GM12878 (cell line): ENCODE results near the gene TFR2. TPM values are rescaled to one million over a fixed set of nuclear protein-coding genes. Genes with fewer than 3 reads are reported as not detected.
A peak's percentile ranks its signal among the peaks of the same experiment; 100 is the strongest.

ENCODE experiments used
- ATAC-seq: fragments of 200-7000 bp; cut with Tn5 transposase; 3 replicates; pipeline ENCODE4 v1.9.1; 2020; ENCODE audit warnings: mild to moderate bottlenecking, moderate library complexity
- BruUV-seq: library from RNA; stranded (reverse); fragments of 400-500 nt; replicated peaks from 2 replicates; lab custom pipeline; 2021; lab: Mats Ljungman, UMichigan
- CTCF ChIA-PET: fragments of 300-600 bp; sonication (Branson Sonifier 250); formaldehyde crosslinking; extraction: SDS; loops from one replicate; lab custom pipeline; 2021; ENCODE audit warnings: inconsistent platforms; lab: Yijun Ruan, JAX
- POLR2A ChIA-PET: fragments of 350-600 bp; formaldehyde crosslinking; extraction: SDS; loops from one replicate; lab custom pipeline; 2021; ENCODE audit warnings: inconsistent platforms; lab: Charles Lee
- RAD21 ChIA-PET: fragments of 300-600 bp; sonication (Branson Sonifier 250); formaldehyde crosslinking; loops from one replicate; lab custom pipeline; 2023; ENCODE audit warnings: antibody characterized with exemption; ENCODE audit not compliant: unreplicated experiment; lab: Charles Lee
- SMC1A ChIA-PET: fragments of 300-600 bp; sonication (Branson Sonifier 250); formaldehyde crosslinking; loops from one replicate; lab custom pipeline; 2023; ENCODE audit not compliant: unreplicated experiment, uncharacterized antibody; lab: Charles Lee
- DNase-seq: peaks from one replicate; pipeline ENCODE4 v3.0.0-alpha.2; 2011; ENCODE audit warnings: low read depth, low spot score
- FAIRE-seq: peaks from 3 replicates; lab custom pipeline; 2011; peaks lifted over from hg19 to GRCh38; lab: Jason Lieb, UNC
- H2AFZ ChIP-seq: 2 replicates; pipeline ENCODE4 v1.6.0; 2011; ENCODE audit warnings: low read depth, low read length, control low read depth; ENCODE audit not compliant: control insufficient read depth
- H3K27ac ChIP-seq: 2 replicates; pipeline ENCODE4 v1.5.1; 2011; ENCODE audit warnings: control low read depth; ENCODE audit not compliant: control insufficient read depth, insufficient read depth
- H3K27me3 ChIP-seq, 2 experiments: replicated peaks in 1 of 2; 2 replicates each; pipeline versions ENCODE4 v1.6.0 to v1.6.1; 2011; ENCODE audit warnings: low read length in 1 of 2; ENCODE audit not compliant: control insufficient read depth in 2 of 2, insufficient read depth in 2 of 2
- H3K36me3 ChIP-seq, 2 experiments: 2 replicates each; pipeline ENCODE4 v1.5.1; 2011; ENCODE audit warnings: low read length in 1 of 2; ENCODE audit not compliant: control insufficient read depth in 2 of 2, insufficient read depth in 2 of 2
- H3K4me1 ChIP-seq: 2 replicates; pipeline ENCODE4 v1.6.1; 2011; ENCODE audit warnings: mild to moderate bottlenecking, low read length, moderate library complexity, mixed read lengths; ENCODE audit not compliant: control insufficient read depth, insufficient read depth
- H3K4me2 ChIP-seq: 2 replicates; pipeline ENCODE4 v1.6.0; 2011; ENCODE audit warnings: control low read depth; ENCODE audit not compliant: control insufficient read depth, insufficient read depth
- H3K4me3 ChIP-seq: fragments of 200-600 bp; sonication (generic); 2 replicates; pipeline ENCODE4 v1.5.1; 2016
- H3K79me2 ChIP-seq: 2 replicates; pipeline ENCODE4 v1.6.0; 2011; ENCODE audit warnings: low read length; ENCODE audit not compliant: control insufficient read depth, insufficient read depth
- H3K9ac ChIP-seq: 2 replicates; pipeline ENCODE4 v1.8.0; 2011; ENCODE audit warnings: low read length, control low read depth, mixed read lengths; ENCODE audit not compliant: control insufficient read depth, insufficient read depth
- H3K9me3 ChIP-seq: replicated peaks from 3 replicates; pipeline ENCODE4 v1.5.1; 2011; ENCODE audit warnings: mild to moderate bottlenecking, low read length; ENCODE audit not compliant: control insufficient read depth, insufficient read depth
- H4K20me1 ChIP-seq: 2 replicates; pipeline ENCODE4 v1.6.0; 2011; ENCODE audit not compliant: control insufficient read depth, insufficient read depth
- BMI1 ChIP-seq: fragments of 450-650 bp; IDR thresholded peaks from 2 replicates; pipeline ENCODE4 v1.6.1; 2016; ENCODE audit warnings: mild to moderate bottlenecking, moderate library complexity, borderline replicate concordance
- EGR1 ChIP-seq, 2 experiments: IDR thresholded peaks; 1 replicate in 1 of 2; 2 replicates in 1 of 2; pipeline ENCODE4 v1.6.1; 2011 to 2012; ENCODE audit warnings: low read depth in 2 of 2, low read length in 2 of 2, borderline replicate concordance in 1 of 2, mild to moderate bottlenecking in 1 of 2, moderate library complexity in 1 of 2
- HDGF ChIP-seq: fragments of 450-650 bp; IDR thresholded peaks from 2 replicates; pipeline ENCODE4 v1.6.1; 2016; ENCODE audit warnings: antibody characterized with exemption
- IKZF1 ChIP-seq: fragments of 450-650 bp; conservative IDR thresholded peaks from 2 replicates; pipeline ENCODE4 v1.6.1; 2017; ENCODE audit warnings: antibody characterized with exemption, mild to moderate bottlenecking
- JUNB ChIP-seq: IDR thresholded peaks from 2 replicates; pipeline ENCODE4 v1.6.1; 2016; ENCODE audit warnings: antibody characterized with exemption, mild to moderate bottlenecking
- MLLT1 ChIP-seq: fragments of 450-650 bp; IDR thresholded peaks from 2 replicates; pipeline ENCODE4 v1.6.1; 2016; ENCODE audit warnings: mild to moderate bottlenecking
- MTA3 ChIP-seq: IDR thresholded peaks from 2 replicates; pipeline ENCODE4 v1.6.1; 2012; ENCODE audit warnings: low read length, inconsistent platforms, borderline replicate concordance
- NR2C2 ChIP-seq: IDR thresholded peaks from 2 replicates; pipeline ENCODE4 v1.6.1; 2011; ENCODE audit warnings: borderline replicate concordance, low read depth; ENCODE audit not compliant: control insufficient read depth, insufficient read length
- SMAD5 ChIP-seq: IDR thresholded peaks from 2 replicates; pipeline ENCODE4 v1.6.1; 2016; ENCODE audit warnings: antibody characterized with exemption, low read depth
- SREBF2 ChIP-seq: IDR thresholded peaks from 2 replicates; pipeline ENCODE4 v1.6.1; 2012; ENCODE audit warnings: mild to moderate bottlenecking, low read length
- WGBS: methylation state at CpG from one replicate; pipeline ENCODE4 v1.1.6; 2016; ENCODE audit warnings: low lambda C conversion rate; ENCODE audit not compliant: insufficient replicate concordance, insufficient coverage; ENCODE audit errors: missing lambda C conversion rate; 5-methylcytosine and 5-hydroxymethylcytosine counted together
- in situ Hi-C: fragments of 300-500 bp; cut with MboI; formaldehyde crosslinking; loops from 9 replicates; pipeline ENCODE4 v1.14.3; 2018; ENCODE audit warnings: mixed read lengths
- intact Hi-C: fragments of 100-400 bp; cut with micrococcal nuclease; formaldehyde crosslinking; loops from one replicate; pipeline ENCODE4 v1.14.2; 2022; ENCODE audit not compliant: unreplicated experiment
- polyA plus RNA-seq, 11 experiments: library from polyadenylated mRNA; depleted of rRNA in 4 of 11; unstranded in 6 of 11; stranded (reverse) in 5 of 11; fragments of >200 nt; fragmentation: Nextera tagmentation in 4 of 11; fragmentation: Illumina TruSeq in 1 of 11; extraction: Ambion mirVana in 4 of 11; extraction: Trizol in 1 of 11; gene quantifications; 1 replicate in 1 of 11; 2 replicates in 10 of 11; pipeline versions ENCODE4 v1.2.1 to v1.2.3, GENCODE V29; 2011 to 2016; ENCODE audit warnings: inconsistent platforms in 2 of 11, missing spikeins in 2 of 11, low read depth in 1 of 11
- total RNA-seq, 4 experiments: library from RNA; depleted of rRNA in 3 of 4; stranded (reverse); fragments of >200 nt in 3 of 4; fragmentation: Illumina TruSeq in 1 of 4; extraction: Trizol in 1 of 4; gene quantifications; 2 replicates each; pipeline versions ENCODE4 v1.2.1 to v1.2.3, GENCODE V29; 2013 to 2021

The TFR2 gene
- total and polyA plus RNA-seq, 10 of the 15 experiments (the other 5 are each of a cell fraction or from before 2014, with no cell fraction given) = 0.30 to 7.2 (median 1.8) TPM

- H3K9me3 ChIP-seq = no peaks in the 10 kb centered on the region
- H2AFZ ChIP-seq = no peak overlapping the region
- TF ChIP-seq BMI1 (no peak), SMAD5 (no peak)
- no peaks in the 10 kb centered on the region for H4K20me1 ChIP-seq
- DNase-seq = no peak
- peaks cover 11 to 13% of the 10 kb centered on the region in 2 experiments for H3K36me3 ChIP-seq
- in situ Hi-C loops = no loop called here
- ChIA-PET SMC1A (no interaction called here), CTCF (interaction anchor here (11.6 kb wide), 1 partner anchor 18 kb away, joined by 190 read pairs; no protein-coding TSS in a partner anchor), POLR2A (no interaction called here), RAD21 (interaction anchor here (0.6 kb wide), 1 partner anchor 103 kb away, joined by 5 read pairs; no protein-coding TSS in a partner anchor)
- H3K27ac ChIP-seq = no peak overlapping the region
- ATAC-seq = no peak
- peaks cover 32% of the 10 kb centered on the region for H3K79me2 ChIP-seq
- BruUV-seq = no TSS peak
- no peak overlapping the region for H3K4me3 ChIP-seq
- no peak for FAIRE-seq
- H3K4me2 ChIP-seq = no peak overlapping the region
- peaks cover 24% of the 10 kb centered on the region for H3K4me1 ChIP-seq
- H3K27me3 ChIP-seq = no peaks in the 10 kb centered on the region
- WGBS = 98% methylated on average over 20 of the region's 20 CpGs
- intact Hi-C loops = no loop called here
- H3K9ac ChIP-seq = no peak overlapping the region
These were observed 59.2 kb downstream of the TFR2 start for GRCh38 chr7:100582041-100582579.

- H3K27me3 ChIP-seq = no peaks in the 10 kb centered on the region
- H2AFZ ChIP-seq = no peak overlapping the region
- DNase-seq (no peak), ATAC-seq (no peak), FAIRE-seq (peak; percentile 70)
- in situ Hi-C loops = no loop called here
- 89% methylated on average over 11 of the region's 11 CpGs for WGBS
- intact Hi-C loops = no loop called here
- RAD21 ChIA-PET = no interaction called here
- SMC1A ChIA-PET = no interaction called here
- POLR2A ChIA-PET = no interaction called here
- peaks cover 29% of the 10 kb centered on the region for H3K79me2 ChIP-seq
- CTCF ChIA-PET = interaction anchor here (11.6 kb wide), 1 partner anchor 17 kb away, joined by 190 read pairs; no protein-coding TSS in a partner anchor
- H3K4me2 ChIP-seq = no peak overlapping the region
- peaks cover 21% of the 10 kb centered on the region for H3K4me1 ChIP-seq
- no peak overlapping the region for H3K27ac ChIP-seq
- peak; percentile 62 for TF ChIP-seq NR2C2
- TF ChIP-seq MTA3 = no peak
- no peak for TF ChIP-seq IKZF1
- no peak for TF ChIP-seq JUNB
- TF ChIP-seq SREBF2 = no peak
- TF ChIP-seq EGR1 (IDR thresholded peaks at IDR 0.05; ENCODE audit: borderline replicate concordance in 1 of 2, low read depth in 2 of 2, low read length in 2 of 2) = no peak
- TF ChIP-seq HDGF = peak; percentile 80; the same call in 1 of the 2 replicates
- no peak for TF ChIP-seq MLLT1
- H3K36me3 ChIP-seq = peaks cover 11 to 14% of the 10 kb centered on the region in 2 experiments
- H4K20me1 ChIP-seq = no peaks in the 10 kb centered on the region
- H3K4me3 ChIP-seq = no peak overlapping the region
- H3K9ac ChIP-seq = no peak overlapping the region
- H3K9me3 ChIP-seq = no peaks in the 10 kb centered on the region
- BruUV-seq = no TSS peak
These were observed 60.7 kb downstream of the TFR2 start for GRCh38 chr7:100580466-100581283.
